ENCODE results near the gene ETV1.

ETV1 gene

DNA sequence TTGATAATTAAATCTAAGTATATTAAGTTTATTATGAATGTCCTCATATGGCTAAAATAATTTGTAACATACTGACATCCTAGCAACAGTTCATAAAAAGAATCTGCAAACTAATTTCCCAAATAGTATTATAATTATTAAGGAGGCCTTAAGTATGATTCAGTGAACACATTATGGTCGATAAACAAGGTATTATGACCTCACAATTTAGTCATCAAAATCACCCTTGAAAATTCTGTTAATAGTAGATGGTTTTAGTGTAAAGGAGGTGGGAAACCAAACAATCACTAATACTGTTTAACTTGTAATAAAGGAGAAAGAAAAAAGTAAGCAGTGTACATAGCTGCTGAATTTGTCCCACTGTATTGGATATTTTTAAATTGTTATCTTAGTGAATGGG lies 2.1 kb downstream of the ETV1 start:
- DNase-seq (ENCODE audit: low read depth in 2 of 3, low spot score in 1 of 3): no peak

DNA sequence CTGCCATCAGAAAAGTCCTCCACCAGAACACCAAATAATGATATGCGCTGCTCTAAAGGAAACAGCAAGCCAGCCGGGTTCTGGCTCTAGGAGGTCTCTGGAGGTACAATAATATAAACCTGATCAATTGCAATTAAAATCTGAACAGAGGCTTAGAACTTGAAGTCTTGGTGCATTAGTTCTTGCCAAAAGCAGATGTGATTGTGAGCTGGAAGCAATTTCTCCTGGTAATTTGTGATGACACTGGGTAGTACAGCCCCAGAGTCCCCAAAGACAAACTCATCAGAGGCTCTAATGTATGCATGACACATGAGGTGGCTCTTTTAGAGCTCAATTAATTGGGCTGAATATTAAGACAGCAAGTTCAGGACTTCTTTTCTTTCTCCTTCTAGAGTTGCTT lies 3.3 kb downstream of the ETV1 start:
- no peak for DNase-seq (ENCODE audit: low read depth in 2 of 3, low spot score in 1 of 3)

DNA sequence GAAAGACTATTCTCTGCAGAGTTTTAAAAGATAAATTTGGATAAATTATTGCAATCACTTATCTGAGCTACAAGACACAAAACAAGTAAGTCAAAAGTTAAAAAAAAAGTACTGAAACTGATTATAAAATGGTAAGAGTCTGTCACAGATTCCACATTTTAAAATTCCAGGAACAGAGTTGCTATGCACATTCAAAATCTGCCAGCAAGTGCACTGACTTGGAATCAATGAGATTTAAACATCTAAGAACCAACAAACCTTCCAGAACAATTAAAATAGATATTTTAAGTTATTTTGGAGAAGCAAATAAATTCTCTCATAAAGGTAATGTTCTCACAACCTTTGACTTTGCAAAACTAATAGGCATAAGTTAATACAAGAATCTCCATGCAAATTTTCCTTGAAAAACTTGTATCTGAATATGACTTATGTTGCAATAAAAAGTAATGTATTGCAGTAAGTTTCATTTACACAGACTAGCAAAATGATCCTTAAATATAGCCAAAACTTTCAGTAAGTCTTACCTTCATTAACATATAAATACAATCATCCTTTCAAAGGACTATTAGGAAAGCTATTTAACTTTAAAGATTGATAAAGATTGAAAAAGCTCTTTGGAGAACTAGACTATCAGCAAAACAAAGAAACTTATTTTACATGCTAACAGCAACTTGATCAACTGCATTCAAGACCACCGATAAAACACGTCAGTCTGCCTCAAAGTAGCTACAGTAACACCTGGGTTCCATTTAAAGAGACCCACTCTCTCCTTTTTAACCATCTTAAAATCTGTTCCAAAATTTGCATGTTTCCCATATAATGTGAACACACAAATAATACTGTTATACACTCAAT lies 4.4 kb downstream of the ETV1 start:
- DNase-seq (ENCODE audit: low read depth in 2 of 3, low spot score in 1 of 3): no peak

DNA sequence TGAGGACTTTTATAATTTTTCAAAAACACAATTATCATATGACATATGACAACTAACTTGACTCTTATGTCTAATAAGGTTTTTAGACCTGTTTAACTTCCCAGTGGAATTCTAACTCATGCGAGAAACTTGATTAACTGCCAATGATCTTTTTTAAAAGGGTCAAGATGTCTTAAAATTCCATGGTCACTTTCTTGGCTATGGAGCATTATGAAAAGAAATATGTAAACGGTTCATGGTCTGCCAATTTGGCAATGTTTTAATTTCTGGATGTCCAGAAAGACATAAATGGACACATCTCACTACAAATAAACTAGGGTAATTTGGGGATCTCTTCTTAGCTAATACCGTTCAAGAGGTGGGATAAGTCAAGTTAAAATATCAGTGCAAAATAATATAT lies 5.4 kb downstream of the ETV1 start:
- DNase-seq (ENCODE audit: low read depth in 2 of 3, low spot score in 1 of 3): no peak

DNA sequence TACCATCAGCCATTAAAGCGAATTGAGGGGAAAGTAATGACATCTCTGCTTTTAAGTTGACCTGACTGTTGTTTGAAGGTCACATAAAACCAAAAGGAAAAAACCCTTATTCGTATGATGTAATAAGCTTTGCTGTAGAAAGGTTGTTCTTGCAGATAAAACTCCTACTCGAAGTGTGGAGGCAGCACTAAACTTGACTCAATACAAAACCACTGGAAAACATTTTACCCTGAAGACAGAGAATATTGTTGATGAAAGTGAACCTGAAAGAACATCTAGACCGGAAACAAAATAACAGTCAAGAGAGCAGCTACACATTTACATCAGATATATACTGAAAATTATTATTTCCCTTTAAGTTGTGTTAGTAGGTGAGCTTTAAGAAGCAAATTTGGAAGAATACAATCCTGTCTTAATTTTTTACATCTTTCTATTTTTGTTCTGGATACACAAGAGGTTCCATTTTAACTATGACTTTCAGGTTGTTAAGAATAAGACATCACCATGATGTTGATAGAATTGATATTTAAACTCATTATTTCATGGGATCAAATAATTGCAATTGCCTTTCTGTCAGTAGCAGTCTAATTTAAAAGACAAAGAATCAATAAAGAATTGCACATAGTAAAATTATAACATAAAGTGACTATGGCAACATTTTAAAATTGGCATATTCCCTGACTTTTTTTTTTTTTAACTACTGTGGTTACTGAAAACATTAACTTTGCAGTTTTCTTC lies 6.4 kb downstream of the ETV1 start:
- no peak for DNase-seq (ENCODE audit: low read depth in 2 of 3, low spot score in 1 of 3)

DNA sequence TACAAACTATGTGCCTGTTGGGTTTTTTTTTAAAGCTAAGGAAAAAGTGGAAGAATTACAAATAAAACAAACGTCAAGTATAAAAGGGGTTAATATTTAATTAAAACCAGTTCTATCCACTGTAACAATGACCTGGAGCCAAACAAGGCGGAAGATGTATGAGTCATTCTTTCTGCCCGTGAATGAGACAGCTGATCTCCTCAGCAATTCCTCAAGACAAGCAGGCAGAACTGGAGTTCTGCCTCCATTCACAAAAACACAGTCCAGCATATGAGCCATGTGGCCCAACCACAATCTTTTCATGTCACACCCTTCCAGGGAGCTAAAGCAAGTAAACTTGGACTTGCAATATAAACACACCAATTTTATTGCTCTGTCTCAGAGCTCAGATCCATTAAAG lies 8.4 kb downstream of the ETV1 start:
- no peak for DNase-seq (ENCODE audit: low read depth in 2 of 3, low spot score in 1 of 3)

DNA sequence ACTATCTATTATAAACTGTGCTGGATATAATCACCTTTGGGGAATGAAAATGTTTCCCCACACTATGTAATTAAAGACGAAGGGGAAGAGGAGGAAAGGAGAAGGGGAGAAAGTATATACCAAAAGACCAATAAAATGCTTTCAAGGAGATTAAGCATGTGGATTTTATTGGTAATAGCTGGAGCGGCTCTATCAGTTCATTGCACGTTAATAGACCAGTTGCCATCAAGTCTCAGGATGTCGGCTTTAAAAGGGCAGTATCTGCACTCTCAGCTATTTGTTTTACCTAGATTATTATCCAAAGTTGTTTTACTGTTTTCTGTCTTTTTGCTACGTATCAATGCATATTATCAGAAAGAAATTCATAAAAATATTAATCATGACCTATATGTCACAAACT lies 9.0 kb downstream of the ETV1 start:
- no peak for DNase-seq (ENCODE audit: low read depth in 2 of 3, low spot score in 1 of 3)

DNA sequence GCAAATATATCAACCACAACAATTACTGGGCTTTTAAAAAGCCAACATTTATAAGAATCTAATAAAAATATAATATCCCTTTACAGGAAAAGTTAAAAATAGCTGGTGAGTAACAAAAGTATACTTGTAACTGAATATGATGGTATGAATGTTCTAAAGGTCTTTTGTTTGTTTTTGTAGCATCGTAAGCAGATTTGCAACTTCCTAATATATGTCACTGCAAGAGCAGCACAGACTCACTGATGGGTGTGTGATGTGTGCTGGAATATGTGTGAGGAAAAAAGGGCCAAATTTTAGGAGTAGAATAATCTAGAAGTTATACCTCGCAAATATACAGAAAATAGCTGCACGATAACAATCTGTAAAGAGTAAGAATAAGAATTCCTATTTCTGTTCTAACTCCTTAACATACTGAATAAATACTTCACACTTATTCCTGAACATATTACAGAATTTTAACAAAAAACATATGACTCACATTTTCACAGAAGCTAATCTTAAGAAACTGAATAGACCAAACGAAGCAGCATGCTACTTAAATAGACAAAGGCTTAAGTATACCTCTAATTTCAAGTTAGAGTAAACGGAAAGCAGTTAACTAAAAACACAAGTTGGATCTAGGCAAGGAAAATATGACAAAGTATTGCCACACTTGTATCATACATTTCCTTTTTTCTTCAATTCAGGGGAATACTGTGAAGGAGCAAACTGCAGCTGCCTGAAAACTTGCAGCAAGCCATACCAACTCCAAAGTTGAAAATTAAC lies 9.6 kb downstream of the ETV1 start:
- no peak for DNase-seq (ENCODE audit: low read depth in 2 of 3, low spot score in 1 of 3)

DNA sequence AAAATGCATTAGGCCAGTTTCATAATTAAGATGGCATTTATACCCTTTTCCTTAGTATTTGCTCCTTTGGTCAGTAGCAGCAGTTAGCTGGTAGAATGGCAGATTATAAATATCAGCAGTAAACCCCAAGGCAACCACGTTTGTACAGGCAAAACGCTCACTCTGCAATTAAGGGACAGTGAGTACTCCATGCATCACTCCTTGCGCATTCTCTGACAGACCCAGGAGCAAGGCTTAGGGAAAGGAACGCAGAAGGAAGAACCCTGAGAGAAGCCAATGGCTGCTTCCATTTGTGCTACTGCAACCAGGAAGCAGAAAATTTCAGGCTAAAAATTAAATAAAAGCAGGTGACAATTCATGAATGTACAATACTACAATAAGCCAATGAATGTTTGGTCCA lies 12.9 kb downstream of the ETV1 start:
- no peak for DNase-seq (ENCODE audit: low read depth in 2 of 3, low spot score in 1 of 3)

DNA sequence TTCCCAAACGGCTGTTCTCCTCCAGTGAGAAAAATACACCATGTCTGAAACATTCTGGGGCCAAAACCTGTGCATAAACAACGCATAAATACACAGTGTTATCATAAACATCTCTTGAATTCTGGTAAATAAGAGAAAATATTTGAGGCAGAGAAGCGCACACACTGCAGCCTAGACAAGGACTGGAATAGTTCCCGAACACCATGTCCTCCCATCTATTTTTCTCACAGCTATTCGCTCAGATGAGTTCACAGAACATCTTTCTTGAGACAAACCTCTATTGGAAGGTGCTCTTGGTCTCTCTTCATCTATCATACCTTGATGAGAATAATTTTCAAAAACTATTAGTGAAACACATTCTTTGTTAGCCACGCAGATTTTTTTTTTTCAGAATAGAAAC lies 24.4 kb downstream of the ETV1 start:
- no peak for DNase-seq (ENCODE audit: low read depth in 2 of 3, low spot score in 1 of 3)

DNA sequence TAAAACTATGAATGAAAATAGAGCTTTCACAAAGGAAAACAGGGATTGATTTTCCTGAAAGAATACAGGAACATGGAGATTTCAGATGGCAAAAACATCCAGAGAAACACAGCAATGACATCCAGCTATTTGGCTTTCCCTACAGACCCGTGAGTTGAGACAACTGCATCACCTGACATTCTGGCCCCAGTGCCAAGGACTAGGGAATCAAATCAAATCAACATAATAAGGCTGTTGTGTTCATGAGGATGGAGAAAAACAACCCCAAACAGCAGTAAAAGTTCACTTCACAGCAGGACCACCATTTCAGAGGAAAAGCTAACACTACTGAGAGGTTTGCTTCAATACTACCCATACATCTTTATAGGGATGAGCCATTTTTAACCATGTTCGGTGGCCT lies 25.5 kb downstream of the ETV1 start:
- DNase-seq (ENCODE audit: low read depth in 2 of 3, low spot score in 1 of 3): no peak

DNA sequence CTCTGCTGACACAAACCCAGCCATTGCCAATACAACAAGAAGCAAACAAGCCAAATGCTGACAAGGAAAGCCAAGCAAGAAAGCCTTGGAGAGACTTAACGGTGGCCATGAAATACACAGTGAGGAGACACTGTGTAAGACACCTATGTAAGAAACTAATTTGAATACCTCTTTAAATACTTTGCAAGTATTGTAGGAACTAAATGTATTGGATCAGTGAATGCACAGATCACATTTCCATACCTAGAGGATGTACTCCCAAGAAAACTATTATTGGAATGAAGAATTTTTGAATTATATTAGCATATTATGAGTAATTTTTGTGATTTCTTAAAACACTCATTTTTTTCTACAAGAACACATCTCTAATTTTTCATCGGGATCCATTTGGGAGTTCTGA lies 34.0 kb downstream of the ETV1 start:
- no peak for DNase-seq (ENCODE audit: low read depth in 2 of 3, low spot score in 1 of 3)

DNA sequence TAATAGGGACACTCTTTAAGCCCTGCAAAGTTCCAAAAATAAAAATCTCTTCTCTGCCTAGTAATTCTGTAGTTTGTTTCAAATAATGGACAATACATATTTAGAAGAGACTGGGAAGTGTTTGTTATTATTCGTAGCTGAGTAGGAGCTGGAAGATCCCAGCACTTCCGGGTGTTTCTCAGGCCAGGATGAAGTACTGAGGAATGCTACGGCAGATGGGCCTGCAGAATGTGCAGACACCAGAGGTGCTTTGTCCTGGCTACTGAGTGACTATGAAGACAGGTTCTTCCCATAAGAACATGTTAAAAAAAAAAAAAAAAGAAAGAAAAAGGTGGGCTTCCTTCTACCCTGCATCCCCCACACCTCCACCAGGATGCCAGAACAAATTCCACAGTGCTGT lies 36.1 kb downstream of the ETV1 start:
- DNase-seq (ENCODE audit: low read depth in 2 of 3, low spot score in 1 of 3): no peak

DNA sequence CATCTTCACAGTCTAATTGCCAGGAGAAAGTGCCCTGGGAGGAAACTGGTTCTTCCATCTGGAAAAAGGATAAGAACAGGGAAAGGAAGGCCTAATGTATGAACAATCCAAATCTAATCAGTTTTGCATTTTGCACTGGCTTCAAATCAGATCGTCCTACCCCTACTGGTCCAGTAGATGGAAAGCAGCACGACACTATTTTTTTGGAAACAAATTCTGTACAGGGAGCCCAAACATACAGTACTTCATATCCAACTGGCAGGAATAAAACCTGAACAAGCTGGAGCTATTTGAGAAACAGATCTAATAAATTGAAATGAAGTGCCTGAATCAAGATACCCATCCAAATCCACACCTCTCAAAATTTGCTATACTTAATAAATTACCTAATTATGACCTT lies 36.5 kb downstream of the ETV1 start:
- DNase-seq (ENCODE audit: low read depth in 2 of 3, low spot score in 1 of 3): no peak

DNA sequence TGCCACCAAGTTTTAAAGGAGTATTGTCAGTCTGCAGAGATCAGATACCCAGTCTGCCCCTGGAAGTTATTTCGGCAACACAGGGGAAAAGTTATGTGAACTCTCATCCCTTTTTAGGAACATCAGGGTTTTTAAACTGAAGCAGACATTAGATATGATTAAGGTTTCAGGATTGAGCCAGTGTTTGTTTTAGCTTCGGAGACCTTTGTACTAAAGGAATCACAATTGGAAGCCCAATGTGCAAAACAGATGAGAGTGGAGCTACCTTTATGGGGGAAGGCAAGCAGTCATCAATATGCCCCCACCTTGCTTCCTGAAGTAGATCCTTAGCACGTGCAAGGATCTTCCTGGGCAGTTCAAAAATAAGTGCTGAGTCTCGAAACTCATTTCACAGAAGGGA lies 39.5 kb downstream of the ETV1 start:
- no peak for DNase-seq (ENCODE audit: low read depth in 2 of 3, low spot score in 1 of 3)

DNA sequence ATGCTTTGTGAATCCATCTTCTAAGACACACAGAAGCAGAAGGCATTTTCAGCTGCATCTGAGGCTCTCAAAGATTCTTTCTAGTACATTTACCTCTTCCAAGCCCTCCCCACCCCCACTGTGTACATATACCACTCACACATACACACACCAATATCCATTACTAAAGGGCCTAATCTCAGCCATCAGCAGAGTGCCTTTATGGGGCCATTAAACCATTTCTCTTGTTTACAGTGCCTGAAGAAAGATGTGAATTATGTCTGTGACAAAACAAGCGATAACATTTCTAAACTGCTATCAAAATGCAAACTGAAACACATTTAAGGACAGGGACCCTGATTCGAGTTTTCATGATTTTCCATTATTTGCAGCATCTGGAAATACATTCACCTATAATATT lies 40.0 kb downstream of the ETV1 start:
- DNase-seq (ENCODE audit: low read depth in 2 of 3, low spot score in 1 of 3): no peak

DNA sequence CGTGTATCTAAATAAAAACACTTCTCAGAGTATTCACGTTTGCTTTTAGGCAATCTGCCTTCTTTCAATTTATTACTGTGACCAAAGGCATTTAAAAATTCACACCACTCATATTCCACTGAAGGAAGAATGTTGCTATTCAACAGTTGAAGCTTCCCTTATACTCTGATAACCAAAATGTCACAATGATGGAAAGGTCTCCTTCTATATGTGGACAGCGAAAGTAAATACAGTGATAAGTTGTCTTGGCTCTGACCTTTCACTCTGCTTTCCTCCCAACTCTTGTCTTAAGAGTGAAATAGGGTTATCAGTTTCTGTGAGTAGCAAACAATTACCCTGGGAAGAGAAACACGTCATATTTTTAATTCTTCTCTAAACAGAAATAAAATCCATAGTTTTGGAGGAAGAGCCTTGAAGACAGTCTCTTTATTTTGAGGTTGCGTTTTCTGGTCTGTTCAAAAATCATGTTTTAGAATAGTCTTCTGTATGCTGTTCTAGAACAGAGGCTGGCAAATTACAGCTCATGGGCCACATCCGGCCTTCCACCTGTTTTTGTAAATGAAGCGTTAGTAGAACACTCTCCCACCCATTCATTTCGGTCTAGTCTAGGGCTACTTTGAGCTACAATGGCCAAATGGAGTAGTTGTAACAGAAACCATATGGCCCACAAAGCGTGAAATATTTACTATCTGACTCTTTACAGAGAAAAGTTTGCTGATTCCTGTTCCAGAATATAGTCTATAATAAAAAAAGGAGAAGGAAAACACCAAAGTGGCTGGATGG lies 41.3 kb downstream of the ETV1 start:
- no peak for DNase-seq (ENCODE audit: low read depth in 2 of 3, low spot score in 1 of 3)

DNA sequence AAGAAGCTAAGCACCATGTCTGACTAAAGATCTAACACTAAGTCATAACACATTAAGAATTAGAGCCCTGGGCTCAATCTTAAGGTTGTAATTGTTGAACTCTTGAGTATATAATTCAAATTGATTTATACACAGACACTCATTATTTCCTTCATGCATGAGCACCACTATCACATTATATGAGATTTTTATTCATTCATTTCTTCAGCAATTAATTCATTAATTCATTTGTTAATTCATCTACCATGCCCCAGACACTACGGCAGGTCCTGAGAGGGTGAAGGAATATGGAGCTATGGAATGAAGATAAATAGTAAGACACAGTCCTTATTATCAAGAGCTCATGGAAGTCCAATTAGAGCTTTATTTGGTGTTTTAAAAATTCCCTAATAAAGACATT lies 41.9 kb downstream of the ETV1 start:
- no peak for DNase-seq (ENCODE audit: low read depth in 2 of 3, low spot score in 1 of 3)

DNA sequence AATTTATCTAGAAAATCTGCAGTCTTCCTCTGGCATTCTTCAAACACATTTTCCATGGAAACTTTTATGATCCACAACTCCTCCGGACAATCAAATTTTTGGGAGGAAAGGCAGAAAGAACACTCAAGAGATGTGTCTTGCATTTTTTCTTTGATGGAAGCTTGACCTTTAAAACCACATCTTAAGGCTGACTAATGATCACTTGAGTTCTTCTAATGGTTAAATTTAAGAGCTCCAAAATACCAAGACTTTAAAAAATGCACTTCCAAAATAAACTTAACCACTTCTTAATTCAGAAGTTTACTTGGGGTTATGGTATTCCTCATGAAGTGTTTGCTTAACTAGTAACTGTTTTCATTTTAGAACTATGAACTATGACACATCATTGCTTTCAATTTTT lies 43.3 kb downstream of the ETV1 start:
- no peak for DNase-seq (ENCODE audit: low read depth in 2 of 3, low spot score in 1 of 3)

DNA sequence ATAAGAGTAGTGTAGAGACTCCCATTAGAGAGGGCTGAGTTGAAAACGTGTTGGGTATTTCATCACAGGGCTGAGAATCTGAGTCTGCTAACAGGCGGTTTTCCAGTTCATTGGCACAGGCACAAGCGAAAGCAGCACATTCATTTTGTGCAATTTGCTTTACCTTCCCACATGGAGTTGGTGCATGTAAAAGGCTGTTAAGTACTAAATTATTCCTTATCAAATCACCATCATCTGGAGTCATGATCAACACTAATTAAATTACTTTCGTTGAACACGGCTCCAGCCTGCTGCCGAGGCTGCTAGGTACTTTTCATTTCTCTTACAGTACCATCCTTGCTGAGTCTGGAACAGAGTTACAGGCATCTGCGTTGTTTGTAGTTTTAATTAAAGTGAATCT lies 43.8 kb downstream of the ETV1 start:
- no peak for DNase-seq (ENCODE audit: low read depth in 2 of 3, low spot score in 1 of 3)

DNA sequence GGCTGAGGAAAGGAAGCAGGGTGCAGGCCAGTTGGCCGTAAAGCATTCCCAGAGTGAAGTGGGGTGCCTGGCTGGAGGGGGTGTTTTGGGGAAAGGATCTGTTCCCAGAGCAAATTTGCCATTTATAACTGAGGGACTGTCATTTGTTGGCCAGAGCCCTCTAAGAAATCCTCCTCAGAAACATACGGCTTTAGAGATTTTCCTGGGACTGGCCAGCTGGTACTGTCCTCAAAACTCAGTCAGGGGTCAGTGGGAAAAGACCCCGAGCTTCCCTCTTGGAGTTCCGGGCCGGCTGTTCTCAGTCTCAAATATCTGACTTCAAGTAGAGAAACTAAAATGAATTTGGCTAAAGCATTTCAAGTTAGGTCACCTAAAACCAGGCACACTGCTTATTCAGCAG lies 55.9 kb downstream of the ETV1 start:
- DNase-seq (ENCODE audit: low read depth in 2 of 3, low spot score in 1 of 3): no peak

Data from stimulated activated CD4-positive, alpha-beta T cell treated with anti-CD3 and anti-CD28 coated beads, Interleukin-12 subunit alpha, Interleukin-12 subunit beta, amount 100 ng/mL, for 48 hours (primary cell).